ENCODE measurements around the gene EIF4G3.
"Not testable (repeated sequence)": the region's sequence is repeated elsewhere in the genome, so short reads cannot be mapped to it uniquely, and the experiment has no call there.

The EIF4G3 gene

GRCh38 chr1:21176586-21177555 lies at the start of gene EIF4G3:
Gene EIF4G3, minus strand, starts transcription at chr1:21176897. Its CDS starts 174,155 bp downstream, at chr1:21002742.
- in situ Hi-C loops (cut with MboI; ENCODE audit: low pct_unique_long_range_greater_than_20kb, low sequenced_read_pairs): loop anchor here (25.0 kb wide), 1 partner anchor 465 kb away; the partner anchor contains the start of gene KIF17

DNA sequence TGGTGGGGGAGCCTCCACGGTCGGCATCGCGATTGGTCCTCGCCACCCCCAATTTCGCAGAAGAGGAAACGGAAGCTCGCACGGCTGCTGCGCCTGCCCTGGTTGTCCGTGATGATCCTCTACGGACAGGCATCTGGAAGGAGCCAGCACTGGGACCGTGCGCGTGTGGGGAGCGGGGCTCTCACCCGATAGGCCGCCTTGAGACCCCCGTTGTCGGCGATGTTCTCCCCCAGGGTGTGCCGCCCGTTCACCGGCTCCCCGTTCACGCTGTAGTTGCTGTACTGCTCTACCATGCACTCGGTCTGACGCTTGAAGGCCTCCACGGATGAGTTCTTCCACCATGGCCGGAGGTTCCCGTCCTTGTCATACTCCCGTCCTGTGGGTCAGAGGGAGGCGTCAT lies 48.4 kb upstream of the EIF4G3 start:
- no peak for DNase-seq
- in situ Hi-C loops (cut with MboI; ENCODE audit: low pct_unique_long_range_greater_than_20kb, low sequenced_read_pairs): no loop called here

More at GRCh38 chr1:21176586-21177555, at the start of gene EIF4G3:
- peak; percentile 98 for DNase-seq

- no peak for DNase-seq
- in situ Hi-C loops (cut with MboI; ENCODE audit: low pct_unique_long_range_greater_than_20kb, low sequenced_read_pairs): no loop called here
Measured at GRCh38 chr1:21220815-21221214, 44.1 kb upstream of the EIF4G3 start.

GRCh38 chr1:21219674-21220073 lies 43.0 kb upstream of the EIF4G3 start:
- in situ Hi-C loops (cut with MboI; ENCODE audit: low pct_unique_long_range_greater_than_20kb, low sequenced_read_pairs): no loop called here
- no peak for DNase-seq

DNA sequence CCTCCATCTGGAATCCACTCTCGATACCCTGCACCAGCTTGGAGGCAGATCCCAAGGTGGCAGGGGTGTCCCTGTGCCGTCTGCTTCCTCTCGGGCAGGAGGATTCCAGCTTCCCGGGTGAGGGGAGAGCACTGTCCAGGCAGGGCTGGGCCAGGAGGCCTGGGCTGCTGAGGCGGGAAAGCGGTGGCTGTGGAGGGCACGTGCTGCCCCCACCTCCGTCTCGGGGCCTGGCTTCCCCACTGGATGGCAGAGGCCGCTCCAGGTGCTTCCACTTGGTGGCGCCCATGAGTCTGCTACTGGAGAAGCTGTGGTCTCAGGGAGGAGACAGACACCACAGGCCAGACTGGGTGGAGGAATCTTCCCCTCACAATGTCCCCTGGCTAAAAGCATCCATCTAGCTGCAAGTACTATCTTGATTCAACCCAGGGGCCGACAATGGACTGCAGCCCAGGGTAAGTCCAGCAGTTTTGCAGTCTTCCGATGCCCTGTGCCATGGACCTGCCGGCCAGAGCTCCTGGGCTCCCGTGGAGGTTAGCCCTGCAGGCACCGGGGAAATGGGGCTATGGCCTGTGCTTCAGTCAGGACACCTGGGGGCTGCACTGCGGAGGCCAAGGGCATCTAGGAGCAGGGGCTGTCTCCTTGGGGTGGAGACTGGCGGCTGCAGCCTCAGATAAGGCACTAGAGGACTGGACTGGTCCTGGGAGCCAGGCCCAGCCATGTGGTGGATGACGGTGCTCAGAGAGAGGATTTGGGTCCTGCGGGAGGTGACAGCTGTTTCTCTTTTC lies 41.3 kb upstream of the EIF4G3 start:
- in situ Hi-C loops (cut with MboI; ENCODE audit: low pct_unique_long_range_greater_than_20kb, low sequenced_read_pairs): no loop called here
- peak; percentile 56 for DNase-seq

GRCh38 chr1:21216835-21217811 lies 40.4 kb upstream of the EIF4G3 start:
- in situ Hi-C loops (cut with MboI; ENCODE audit: low pct_unique_long_range_greater_than_20kb, low sequenced_read_pairs): no loop called here
- peak; percentile 66 for DNase-seq

GRCh38 chr1:21212126-21212525 lies 35.4 kb upstream of the EIF4G3 start:
- no peak for DNase-seq
- in situ Hi-C loops (cut with MboI; ENCODE audit: low pct_unique_long_range_greater_than_20kb, low sequenced_read_pairs): no loop called here

DNA sequence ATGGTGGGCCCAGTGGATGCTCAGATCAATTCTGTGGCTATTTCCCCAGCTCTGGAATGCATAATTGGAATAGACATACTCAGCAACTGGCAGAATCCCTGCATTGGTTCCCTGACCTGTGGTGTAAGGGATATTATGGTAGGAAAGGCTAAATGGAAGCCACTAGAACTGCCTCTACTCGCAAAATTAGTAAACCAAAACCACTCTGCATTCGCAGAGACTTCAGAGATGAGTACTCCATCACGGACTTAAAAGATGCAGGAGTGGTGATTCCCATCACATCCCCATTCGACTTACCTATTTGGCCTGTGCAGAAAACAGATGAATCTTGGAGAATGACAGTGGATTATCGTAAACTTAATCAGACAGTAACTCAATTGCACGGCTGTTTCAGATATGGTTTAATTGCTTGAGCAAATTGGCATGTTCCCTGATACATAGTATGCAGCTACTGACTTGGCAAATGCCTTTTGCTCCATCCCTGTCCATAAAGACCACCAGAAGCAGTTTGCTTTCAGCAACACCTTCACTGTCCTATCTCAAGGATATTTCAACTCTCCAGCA lies 31.5 kb upstream of the EIF4G3 start:
- in situ Hi-C loops (cut with MboI; ENCODE audit: low pct_unique_long_range_greater_than_20kb, low sequenced_read_pairs); DNase-seq: not testable (repeated sequence)

GRCh38 chr1:21206117-21206516 lies 29.4 kb upstream of the EIF4G3 start:
- DNase-seq: no peak
- in situ Hi-C loops (cut with MboI; ENCODE audit: low pct_unique_long_range_greater_than_20kb, low sequenced_read_pairs): no loop called here

GRCh38 chr1:21205416-21205815 lies 28.7 kb upstream of the EIF4G3 start:
- in situ Hi-C loops (cut with MboI; ENCODE audit: low pct_unique_long_range_greater_than_20kb, low sequenced_read_pairs): no loop called here
- no peak for DNase-seq

DNA sequence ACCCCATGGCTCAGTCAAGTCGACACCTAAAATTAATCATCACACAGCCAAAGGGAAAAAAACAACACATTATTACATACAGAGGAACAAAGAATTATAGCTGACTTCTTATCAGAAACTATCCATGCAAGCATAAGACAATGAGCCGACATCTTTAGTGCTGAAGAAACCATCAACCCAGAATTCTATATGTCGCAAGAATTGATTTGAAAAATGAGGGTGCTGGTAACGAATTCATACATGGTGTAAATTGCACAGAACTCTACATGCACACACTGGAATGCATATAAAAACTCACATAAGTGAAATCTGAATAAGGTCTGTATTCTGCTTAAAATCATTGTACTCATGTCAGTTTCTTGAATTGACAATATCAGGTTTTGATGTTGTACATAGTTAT lies 25.0 kb upstream of the EIF4G3 start:
- in situ Hi-C loops (cut with MboI; ENCODE audit: low pct_unique_long_range_greater_than_20kb, low sequenced_read_pairs): no loop called here

DNA sequence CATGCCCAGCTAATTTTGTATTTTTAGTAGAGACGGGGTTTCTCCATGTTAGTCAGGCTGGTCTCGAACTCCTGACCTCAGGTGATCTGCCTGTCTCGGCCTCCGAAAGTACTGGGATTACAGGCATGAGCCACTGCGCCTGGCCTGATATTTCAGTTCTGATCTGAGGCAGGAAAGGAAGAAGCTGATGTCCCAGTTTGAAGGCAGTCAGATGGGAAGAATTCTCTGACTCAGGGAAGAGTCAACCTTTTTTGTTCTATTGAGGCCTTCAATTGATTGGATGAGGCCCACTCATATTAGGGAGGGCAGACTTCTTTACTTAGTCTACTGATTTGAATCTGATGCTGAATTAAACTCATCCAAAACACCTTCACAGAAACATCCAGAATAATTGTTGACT lies 24.5 kb upstream of the EIF4G3 start:
- DNase-seq; in situ Hi-C loops (cut with MboI; ENCODE audit: low pct_unique_long_range_greater_than_20kb, low sequenced_read_pairs): not testable (repeated sequence)

More for the DNA sequence above, 25.0 kb upstream of the EIF4G3 start:
- DNase-seq: no peak

- no peak for DNase-seq
- in situ Hi-C loops (cut with MboI; ENCODE audit: low pct_unique_long_range_greater_than_20kb, low sequenced_read_pairs): no loop called here
Measured at GRCh38 chr1:21200767-21201166, 24.1 kb upstream of the EIF4G3 start.

GRCh38 chr1:21198929-21199328 lies 22.2 kb upstream of the EIF4G3 start:
- in situ Hi-C loops (cut with MboI; ENCODE audit: low pct_unique_long_range_greater_than_20kb, low sequenced_read_pairs): loop anchor here (25.0 kb wide), 1 partner anchor 487 kb away; the partner anchor contains the start of gene KIF17
- no peak for DNase-seq

- DNase-seq: no peak
- in situ Hi-C loops (cut with MboI; ENCODE audit: low pct_unique_long_range_greater_than_20kb, low sequenced_read_pairs): loop anchor here (25.0 kb wide), 1 partner anchor 481 kb away; the partner anchor contains the start of gene KIF17
Measured at GRCh38 chr1:21192871-21193270, 16.2 kb upstream of the EIF4G3 start.

- in situ Hi-C loops (cut with MboI; ENCODE audit: low pct_unique_long_range_greater_than_20kb, low sequenced_read_pairs): loop anchor here (25.0 kb wide), 1 partner anchor 480 kb away; the partner anchor contains the start of gene KIF17
Measured at GRCh38 chr1:21192284-21192683, 15.6 kb upstream of the EIF4G3 start.

DNA sequence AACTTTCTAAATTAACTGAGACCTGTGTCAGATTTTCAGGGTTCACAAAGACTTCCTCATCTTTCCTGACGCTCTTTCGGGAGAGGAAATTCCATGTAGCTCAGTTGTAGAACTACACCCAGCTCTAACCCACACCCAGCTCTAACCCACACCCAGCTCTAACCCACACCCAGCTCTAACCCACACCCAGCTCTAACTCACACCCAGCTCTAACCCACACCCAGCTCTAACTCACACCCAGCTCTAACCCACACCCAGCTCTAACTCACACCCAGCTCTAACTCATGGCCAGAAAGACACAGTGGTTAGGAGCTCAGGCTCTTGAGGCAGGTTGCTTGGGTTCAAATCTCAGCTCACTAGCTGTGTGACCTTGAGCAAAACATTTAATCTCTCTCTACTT lies 14.1 kb upstream of the EIF4G3 start:
- in situ Hi-C loops (cut with MboI; ENCODE audit: low pct_unique_long_range_greater_than_20kb, low sequenced_read_pairs): loop anchor here (25.0 kb wide), 1 partner anchor 478 kb away; the partner anchor contains the start of gene KIF17
- not testable (repeated sequence) for DNase-seq

More at GRCh38 chr1:21192284-21192683, 15.6 kb upstream of the EIF4G3 start:
- DNase-seq: no peak

DNA sequence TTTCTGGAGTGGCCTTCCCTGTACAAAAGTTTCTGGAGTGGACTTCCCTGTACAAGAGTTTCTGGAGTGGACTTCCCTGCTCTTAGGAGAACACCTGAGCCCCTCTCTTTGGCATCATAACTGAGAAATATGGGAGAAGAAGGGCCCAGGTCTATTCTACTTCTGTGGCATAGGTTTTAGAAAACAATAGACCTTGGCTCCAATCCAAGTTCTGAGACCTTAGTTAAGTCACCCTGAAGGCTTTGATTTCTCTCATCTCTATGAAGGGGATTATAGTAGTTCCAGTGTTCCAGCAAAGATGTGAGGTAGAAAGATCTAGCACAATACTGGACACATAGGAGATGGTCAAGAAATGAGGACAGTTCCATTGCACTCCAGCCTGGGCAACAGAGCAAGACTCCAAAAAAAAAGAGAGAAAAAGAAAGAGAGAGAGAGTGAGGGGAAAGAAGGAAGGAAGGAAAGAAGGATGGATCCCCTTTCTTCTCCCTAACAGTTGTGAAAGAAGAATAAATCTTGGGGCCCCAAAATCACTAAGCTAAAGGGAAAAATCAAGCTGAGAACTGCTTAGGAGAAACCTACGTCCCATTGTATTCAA lies 13.3 kb upstream of the EIF4G3 start:
- in situ Hi-C loops (cut with MboI; ENCODE audit: low pct_unique_long_range_greater_than_20kb, low sequenced_read_pairs): loop anchor here (25.0 kb wide), 1 partner anchor 478 kb away; the partner anchor contains the start of gene KIF17
- DNase-seq: no peak

Data from KBM-7 (cell line).